Neural crest cell (in vitro differentiated cells): ENCODE results near the gene ZBTB1. TPM values are rescaled to one million over a fixed set of nuclear protein-coding genes. Genes with fewer than 3 reads are reported as not detected.

Source experiments
- DNase-seq: peaks from one replicate; pipeline ENCODE4 v3.0.0; 2021; ENCODE audit warnings: low read depth, mixed read lengths, low spot score
- H3K27ac Mint-ChIP-seq: one replicate; pipeline ENCODE4 v1.8.0; 2021; ENCODE audit warnings: mild to moderate bottlenecking, mixed read lengths; ENCODE audit not compliant: unreplicated experiment
- H3K27me3 Mint-ChIP-seq: 2 replicates; pipeline ENCODE4 v1.8.0; 2021; ENCODE audit warnings: low read depth, mild to moderate bottlenecking, mixed read lengths
- H3K36me3 Mint-ChIP-seq: 2 replicates; pipeline ENCODE4 v1.8.0; 2021; ENCODE audit warnings: low read depth, mild to moderate bottlenecking, mixed read lengths
- H3K4me1 Mint-ChIP-seq: 2 replicates; pipeline ENCODE4 v1.8.0; 2021; ENCODE audit warnings: mixed read lengths
- H3K4me3 Mint-ChIP-seq: one replicate; pipeline ENCODE4 v1.8.0; 2021; ENCODE audit warnings: mild to moderate bottlenecking, mixed read lengths
- H3K9me3 Mint-ChIP-seq: 2 replicates; pipeline ENCODE4 v1.8.0; 2021; ENCODE audit warnings: mixed read lengths
- CTCF ChIP-seq: fragments of 200-600 bp; sonication (generic); conservative IDR thresholded peaks from 2 replicates; pipeline ENCODE4 v1.5.0; 2021; ENCODE audit warnings: antibody characterized with exemption, mild to moderate bottlenecking
- total RNA-seq: library from RNA; stranded (reverse); gene quantifications from 2 replicates; pipeline ENCODE4 v1.2.1, GENCODE V29; 2021

Gene ZBTB1
- total RNA-seq, 1 donor from 2014 or later, result 36.0 TPM

DNA sequence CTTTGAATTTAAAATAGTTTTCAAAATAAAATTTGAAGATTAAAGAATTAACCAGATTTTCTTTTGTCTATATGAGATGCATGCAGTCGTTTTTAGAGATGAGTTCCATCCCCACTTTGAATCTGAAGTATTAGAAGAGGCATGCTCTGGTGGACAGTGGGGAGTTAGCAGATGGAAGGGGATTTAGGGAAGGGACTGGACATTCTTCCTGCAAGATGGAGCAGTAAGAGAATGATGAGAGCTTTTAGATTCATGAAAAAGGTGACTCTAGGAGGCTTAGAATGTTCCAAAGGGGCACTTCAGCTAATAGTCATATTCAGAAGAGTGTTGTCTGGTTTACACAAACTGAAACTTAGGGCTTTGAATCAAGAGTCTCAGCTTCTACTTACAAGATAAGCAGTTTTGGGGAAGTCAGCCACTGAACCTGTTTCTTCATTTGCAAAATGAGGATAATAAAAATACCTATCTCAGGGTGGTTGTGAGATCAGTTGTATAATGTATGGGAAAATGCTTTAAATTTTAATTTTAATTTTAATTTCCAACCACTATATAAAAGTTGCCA, 3.7 kb downstream of the ZBTB1 start:
- no peaks in the 10 kb centered on the region for H3K27me3 Mint-ChIP-seq
- H3K4me3 Mint-ChIP-seq, result peak overlapping the region; percentile 90
- peaks cover 56% of the 10 kb centered on the region for H3K4me1 Mint-ChIP-seq
- DNase-seq, result no peak
- no peaks in the 10 kb centered on the region for H3K36me3 Mint-ChIP-seq
- H3K27ac Mint-ChIP-seq, result no peak overlapping the region
- no peaks in the 10 kb centered on the region for H3K9me3 Mint-ChIP-seq
- TF ChIP-seq CTCF, result no peak

- no peak for TF ChIP-seq CTCF
- Mint-ChIP-seq H3K27ac (no peak overlapping the region), H3K9me3 (no peaks in the 10 kb centered on the region), H3K27me3 (no peaks in the 10 kb centered on the region), H3K4me3 (peak overlapping the region; percentile 58), H3K36me3 (no peaks in the 10 kb centered on the region), H3K4me1 (peaks cover 56% of the 10 kb centered on the region)
- DNase-seq, result no peak
Measured at GRCh38 chr14:64509036-64509435, 4.5 kb downstream of the ZBTB1 start.

GRCh38 chr14:64510825-64511671, 6.5 kb downstream of the ZBTB1 start:
- peak; percentile 94 for TF ChIP-seq CTCF
- H3K9me3 Mint-ChIP-seq, result no peaks in the 10 kb centered on the region
- H3K27ac Mint-ChIP-seq, result no peak overlapping the region
- no peaks in the 10 kb centered on the region for H3K27me3 Mint-ChIP-seq
- H3K4me3 Mint-ChIP-seq, result peak overlapping the region; percentile 44
- H3K36me3 Mint-ChIP-seq, result no peaks in the 10 kb centered on the region
- H3K4me1 Mint-ChIP-seq, result peaks cover 46% of the 10 kb centered on the region
- peak; percentile 70 for DNase-seq

DNA sequence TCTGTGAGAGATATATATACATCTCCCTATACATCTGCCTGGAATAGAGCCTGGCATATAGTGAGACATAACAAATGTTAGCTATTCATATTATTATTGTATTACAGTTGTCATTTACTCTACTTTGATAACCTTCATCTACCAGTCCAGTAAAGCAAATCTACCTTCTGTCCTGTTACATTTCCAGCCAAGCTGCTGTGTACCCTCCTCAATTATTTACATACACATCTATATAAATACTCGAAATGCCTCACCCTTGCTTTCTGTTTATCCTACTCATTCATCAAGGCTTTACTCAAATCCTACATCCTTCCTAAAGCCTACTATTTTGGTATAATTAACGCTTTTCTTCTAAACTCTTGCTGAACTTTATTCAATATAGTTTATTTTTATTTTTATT, 8.7 kb downstream of the ZBTB1 start:
- peaks cover 26% of the 10 kb centered on the region for H3K4me1 Mint-ChIP-seq
- H3K36me3 Mint-ChIP-seq, result no peaks in the 10 kb centered on the region
- no peak for DNase-seq
- TF ChIP-seq CTCF, result no peak
- H3K9me3 Mint-ChIP-seq, result no peaks in the 10 kb centered on the region
- no peak overlapping the region for H3K27ac Mint-ChIP-seq
- no peaks in the 10 kb centered on the region for H3K27me3 Mint-ChIP-seq
- H3K4me3 Mint-ChIP-seq, result no peak overlapping the region

DNA sequence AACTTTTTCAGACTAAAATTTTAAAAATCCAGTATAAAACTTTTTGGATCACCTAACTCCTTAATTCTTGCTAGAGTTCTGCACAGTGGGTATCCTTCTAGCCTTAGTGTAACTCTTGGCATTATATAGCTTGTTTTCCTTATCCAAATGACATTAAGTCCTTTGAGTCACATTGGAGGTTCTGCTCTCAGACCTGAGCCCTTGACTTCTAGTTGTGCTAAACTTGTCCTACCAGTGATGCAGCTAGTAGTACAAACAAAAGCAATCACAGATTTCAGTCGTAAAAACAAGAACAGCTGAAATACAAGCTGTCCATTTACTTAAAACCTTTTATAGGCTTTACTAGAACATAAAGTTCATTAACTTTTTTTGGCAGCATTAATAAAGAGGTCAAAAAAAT, 10.5 kb downstream of the ZBTB1 start:
- no peaks in the 10 kb centered on the region for H3K27me3 Mint-ChIP-seq
- H3K4me1 Mint-ChIP-seq, result peaks cover 15% of the 10 kb centered on the region
- H3K36me3 Mint-ChIP-seq, result no peaks in the 10 kb centered on the region
- no peaks in the 10 kb centered on the region for H3K9me3 Mint-ChIP-seq
- H3K27ac Mint-ChIP-seq, result no peak overlapping the region
- H3K4me3 Mint-ChIP-seq, result no peak overlapping the region
- no peak for TF ChIP-seq CTCF
- no peak for DNase-seq
